Peyer's patch (tissue), 4 donors: ENCODE measurements around the gene PCK2. TPM values are rescaled to one million over a fixed set of nuclear protein-coding genes. Genes with fewer than 3 reads are reported as not detected.

ENCODE experiments used
- DNase-seq, 3 donors: peaks; one replicate each; pipeline ENCODE4 v3.0.0-alpha.2; 2017 to 2019
- H3K27ac ChIP-seq, 4 donors: fragments of 200-600 bp; sonication (generic); one replicate each; pipeline ENCODE4 v1.5.1; 2016 to 2019
- H3K27me3 ChIP-seq, 2 donors: fragments of 200-600 bp; sonication (generic); one replicate each; pipeline ENCODE4 v1.5.1; 2019
- H3K36me3 ChIP-seq, 3 donors: fragments of 200-600 bp; sonication (generic); one replicate each; pipeline ENCODE4 v1.5.1; 2016 to 2019
- H3K4me1 ChIP-seq, 4 donors: fragments of 200-600 bp; sonication (generic); one replicate each; pipeline ENCODE4 v1.5.1; 2016 to 2019
- H3K4me3 ChIP-seq, 4 donors: fragments of 200-600 bp; sonication (generic); 1 replicate in 3 of 4; 2 replicates in 1 of 4; pipeline ENCODE4 v1.5.1; 2016 to 2019; ENCODE audit warnings: mild to moderate bottlenecking in 1 of 4
- H3K9me3 ChIP-seq, 4 donors: fragments of 200-600 bp; sonication (generic); one replicate each; pipeline ENCODE4 v1.5.1; 2016 to 2019; ENCODE audit warnings: mild to moderate bottlenecking in 1 of 4
- POLR2A ChIP-seq, 2 donors: fragments of 450-650 bp; IDR thresholded peaks; one replicate each; pipeline ENCODE4 v1.5.1; 2017; ENCODE audit warnings: antibody characterized with exemption in 2 of 2, mild to moderate bottlenecking in 2 of 2, moderate library complexity in 2 of 2
- total RNA-seq, 4 donors: library from RNA; depleted of rRNA; stranded (reverse); fragments of >200 nt; gene quantifications; one replicate each; pipeline ENCODE4 v1.1.0, GENCODE V29; 2016
- TF ChIP-seq, protein P1 (sequence below), 6 experiments: fragments of 450-650 bp in 4 of 6; fragments of 200-600 bp in 2 of 6; sonication (generic) in 1 of 6; IDR thresholded peaks; one replicate each; pipeline ENCODE4 v1.5.1; 2017 to 2019; ENCODE audit warnings: antibody characterized with exemption in 6 of 6, mild to moderate bottlenecking in 3 of 6, moderate library complexity in 1 of 6

PCK2 gene
- total RNA-seq, 4 donors from 2014 or later: 53.6 to 820 (median 644) TPM

DNA sequence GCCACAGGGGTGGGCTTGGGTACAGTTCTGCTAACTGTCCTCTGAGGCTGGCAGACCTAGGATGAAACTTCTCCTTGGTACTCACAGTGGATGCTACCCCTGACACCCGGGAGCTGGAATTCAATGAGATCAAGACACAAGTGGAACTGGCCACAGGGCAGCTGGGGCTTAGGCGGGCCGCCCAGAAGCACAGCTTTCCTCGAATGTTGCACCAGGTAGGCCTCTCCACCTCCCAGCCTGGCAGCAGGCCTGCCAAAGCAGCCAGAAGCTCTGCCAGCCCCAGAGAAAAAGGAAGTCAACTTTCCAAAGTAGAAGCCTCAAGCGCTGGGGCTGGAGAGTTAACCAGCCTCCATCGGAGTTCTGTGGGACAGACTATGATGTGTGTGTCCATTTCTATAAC lies 23.1 kb downstream of the PCK2 start:
- H3K36me3 ChIP-seq: peaks cover 0 to 55% (median 3%) of the 10 kb centered on the region in 3 donors
- peaks cover 0 to 25% (median 10%) of the 10 kb centered on the region in 4 donors for H3K4me1 ChIP-seq
- TF ChIP-seq, protein P1, sequence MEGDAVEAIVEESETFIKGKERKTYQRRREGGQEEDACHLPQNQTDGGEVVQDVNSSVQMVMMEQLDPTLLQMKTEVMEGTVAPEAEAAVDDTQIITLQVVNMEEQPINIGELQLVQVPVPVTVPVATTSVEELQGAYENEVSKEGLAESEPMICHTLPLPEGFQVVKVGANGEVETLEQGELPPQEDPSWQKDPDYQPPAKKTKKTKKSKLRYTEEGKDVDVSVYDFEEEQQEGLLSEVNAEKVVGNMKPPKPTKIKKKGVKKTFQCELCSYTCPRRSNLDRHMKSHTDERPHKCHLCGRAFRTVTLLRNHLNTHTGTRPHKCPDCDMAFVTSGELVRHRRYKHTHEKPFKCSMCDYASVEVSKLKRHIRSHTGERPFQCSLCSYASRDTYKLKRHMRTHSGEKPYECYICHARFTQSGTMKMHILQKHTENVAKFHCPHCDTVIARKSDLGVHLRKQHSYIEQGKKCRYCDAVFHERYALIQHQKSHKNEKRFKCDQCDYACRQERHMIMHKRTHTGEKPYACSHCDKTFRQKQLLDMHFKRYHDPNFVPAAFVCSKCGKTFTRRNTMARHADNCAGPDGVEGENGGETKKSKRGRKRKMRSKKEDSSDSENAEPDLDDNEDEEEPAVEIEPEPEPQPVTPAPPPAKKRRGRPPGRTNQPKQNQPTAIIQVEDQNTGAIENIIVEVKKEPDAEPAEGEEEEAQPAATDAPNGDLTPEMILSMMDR (IDR thresholded peaks at IDR 0.05): no peak
- no peak for TF ChIP-seq POLR2A (IDR thresholded peaks at IDR 0.05)
- no peaks in the 10 kb centered on the region for H3K27me3 ChIP-seq
- no peaks in the 10 kb centered on the region for H3K9me3 ChIP-seq
- H3K4me3 ChIP-seq: peak overlapping the region in 2 of 4 donors; percentile 63 to 89
- H3K27ac ChIP-seq: no peak overlapping the region
- DNase-seq: no peak

DNA sequence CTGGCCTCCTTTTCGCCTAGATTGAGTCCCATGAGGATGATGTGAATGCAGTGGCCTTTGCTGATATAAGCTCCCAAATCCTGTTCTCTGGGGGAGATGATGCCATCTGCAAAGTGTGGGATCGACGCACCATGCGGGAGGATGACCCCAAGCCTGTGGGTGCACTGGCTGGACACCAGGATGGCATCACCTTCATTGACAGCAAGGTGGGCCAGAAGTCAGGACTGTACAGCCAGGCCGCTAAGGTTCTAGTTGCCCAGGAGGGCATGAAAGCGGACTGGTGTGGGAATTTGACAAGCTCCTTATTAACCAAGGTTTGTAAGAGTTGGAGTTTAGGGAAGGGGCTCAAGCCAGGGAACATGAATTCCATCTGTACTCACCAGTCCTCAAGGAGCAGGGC lies 25.6 kb downstream of the PCK2 start:
- peaks cover 0 to 80% (median 3%) of the 10 kb centered on the region in 3 donors for H3K36me3 ChIP-seq
- H3K4me1 ChIP-seq: peaks cover 0 to 21% (median 8%) of the 10 kb centered on the region in 4 donors
- no peak for TF ChIP-seq POLR2A (IDR thresholded peaks at IDR 0.05)
- TF ChIP-seq, protein P1 (IDR thresholded peaks at IDR 0.05): no peak
- H3K27me3 ChIP-seq: no peaks in the 10 kb centered on the region
- no peak for DNase-seq
- no peaks in the 10 kb centered on the region for H3K9me3 ChIP-seq
- H3K27ac ChIP-seq: no peak overlapping the region
- H3K4me3 ChIP-seq: no peak overlapping the region

DNA sequence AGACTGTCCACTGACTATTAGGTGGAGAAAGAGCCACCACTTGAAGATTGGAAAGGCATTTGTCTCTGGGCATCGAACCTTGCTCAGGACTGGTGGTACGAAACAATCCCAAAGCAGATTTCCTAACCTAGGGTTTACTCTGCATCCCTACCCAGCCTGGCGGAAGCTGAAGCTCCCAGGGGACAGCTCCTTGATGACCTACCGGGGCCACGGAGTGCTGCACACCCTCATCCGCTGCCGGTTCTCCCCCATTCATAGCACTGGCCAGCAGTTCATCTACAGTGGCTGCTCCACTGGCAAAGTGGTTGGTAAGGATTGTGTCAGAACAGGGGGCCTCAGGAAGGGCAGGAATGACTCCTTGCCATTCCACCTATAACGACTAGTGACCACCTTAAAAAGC lies 27.1 kb downstream of the PCK2 start:
- no peak overlapping the region for H3K27ac ChIP-seq
- no peaks in the 10 kb centered on the region for H3K9me3 ChIP-seq
- TF ChIP-seq POLR2A (IDR thresholded peaks at IDR 0.05): no peak
- TF ChIP-seq, protein P1 (IDR thresholded peaks at IDR 0.05): no peak
- peaks cover 0 to 80% (median 3%) of the 10 kb centered on the region in 3 donors for H3K36me3 ChIP-seq
- H3K4me3 ChIP-seq: no peak overlapping the region
- H3K27me3 ChIP-seq: no peaks in the 10 kb centered on the region
- DNase-seq: no peak
- peaks cover 0 to 12% (median 2%) of the 10 kb centered on the region in 4 donors for H3K4me1 ChIP-seq

DNA sequence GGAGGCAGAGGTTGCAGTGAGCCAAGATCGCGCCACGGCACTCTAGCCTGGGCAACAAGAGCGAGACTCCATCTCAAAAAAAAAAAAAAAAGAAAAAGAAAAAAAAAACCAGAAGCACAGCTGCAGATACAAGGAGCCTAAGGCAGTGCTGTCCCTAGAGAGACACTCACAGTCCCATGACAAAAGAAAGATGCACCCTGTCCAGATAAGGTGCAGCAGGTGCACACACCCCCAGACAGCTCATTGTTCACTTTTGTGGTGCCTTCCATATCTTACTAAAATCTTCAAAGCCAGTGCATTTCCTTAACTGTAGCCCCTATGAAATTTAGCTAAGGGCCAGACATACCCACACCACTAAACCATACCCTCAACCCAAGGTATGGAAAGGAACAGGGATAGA lies 28.3 kb downstream of the PCK2 start:
- H3K4me3 ChIP-seq: no peak overlapping the region
- H3K27ac ChIP-seq: peak overlapping the region in 1 of 4 donors; percentile 31
- no peak for DNase-seq
- no peaks in the 10 kb centered on the region for H3K9me3 ChIP-seq
- H3K27me3 ChIP-seq: no peaks in the 10 kb centered on the region
- H3K36me3 ChIP-seq: peaks cover 0 to 73% (median 3%) of the 10 kb centered on the region in 3 donors
- no peak for TF ChIP-seq POLR2A (IDR thresholded peaks at IDR 0.05)
- TF ChIP-seq, protein P1 (IDR thresholded peaks at IDR 0.05): no peak
- H3K4me1 ChIP-seq: peaks cover 0 to under 1% (median 0%) of the 10 kb centered on the region in 4 donors

DNA sequence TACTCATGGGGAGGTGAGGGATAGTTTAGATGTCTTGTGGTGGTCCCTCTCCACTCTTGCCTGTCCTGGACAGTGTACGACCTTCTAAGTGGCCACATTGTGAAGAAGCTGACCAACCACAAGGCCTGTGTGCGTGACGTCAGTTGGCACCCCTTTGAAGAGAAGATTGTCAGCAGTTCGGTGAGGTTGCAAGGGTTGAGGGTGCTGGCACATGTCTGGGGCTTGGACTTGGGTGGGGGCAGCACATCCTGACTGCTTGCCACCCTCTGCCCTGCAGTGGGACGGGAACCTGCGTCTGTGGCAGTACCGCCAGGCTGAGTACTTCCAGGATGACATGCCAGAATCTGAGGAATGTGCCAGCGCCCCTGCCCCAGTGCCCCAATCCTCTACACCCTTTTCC lies 28.8 kb downstream of the PCK2 start:
- DNase-seq: no peak
- TF ChIP-seq, protein P1 (IDR thresholded peaks at IDR 0.05): no peak
- no peak for TF ChIP-seq POLR2A (IDR thresholded peaks at IDR 0.05)
- Histone ChIP-seq H3K4me3 (no peak overlapping the region), H3K9me3 (no peaks in the 10 kb centered on the region), H3K36me3 (peaks cover 0 to 68% (median 3%) of the 10 kb centered on the region in 3 donors), H3K27ac (peak overlapping the region in 1 of 4 donors; percentile 18), H3K4me1 (no peaks in the 10 kb centered on the region), H3K27me3 (no peaks in the 10 kb centered on the region)
